A549 treated with Hydrocortisone at 1 μM for 4 hours (cell line): ENCODE results near the gene OR6C2. TPM values are rescaled to one million over a fixed set of nuclear protein-coding genes. Genes with fewer than 3 reads are reported as not detected.

Source experiments
- total RNA-seq: library from RNA; stranded (reverse); fragments of 200-300 nt; extraction: Qiagen RNA extraction; gene quantifications from 5 replicates; pipeline ENCODE4 v1.2.3, GENCODE V29; 2022

OR6C2 gene
- not detected in 5 replicates for total RNA-seq

GRCh38 chr12:55443776-55444175 lies at the start of gene OR6C2:
OR6C2 (plus strand) TSS chr12:55444076; CDS start chr12:55452214, 8,138 bp downstream.

GRCh38 chr12:55400229-55400628 lies 43.6 kb upstream of the OR6C2 start, which contains the start of gene OR6C65:
OR6C65 (plus strand) TSS chr12:55400529; CDS start chr12:55400529, 0 bp downstream.

GRCh38 chr12:55425954-55426353 lies 17.9 kb upstream of the OR6C2 start, which contains the start of gene OR6C76:
OR6C76 (plus strand) TSS chr12:55426254; CDS start chr12:55426254, 0 bp downstream.

GRCh38 chr12:55470088-55470829 lies 26.4 kb downstream of the OR6C2 start, which contains the start of gene OR6C70:
OR6C70 (minus strand) TSS chr12:55470138; CDS start chr12:55470138, 0 bp downstream.

GRCh38 chr12:55492078-55492477 lies 48.2 kb downstream of the OR6C2 start, which contains the start of gene OR6C68:
OR6C68 (plus strand) TSS chr12:55492378; CDS start chr12:55492378, 0 bp downstream.

Other genes with a start within 250 kb of the OR6C2 start
- not detected in 5 replicates for gene OR10A7, start 223.1 kb upstream of the OR6C2 start, total RNA-seq
- gene OR6C74, start 199.5 kb upstream of the OR6C2 start, total RNA-seq = not detected in 5 replicates
- gene OR6C6, start 147.5 kb upstream of the OR6C2 start, total RNA-seq = not detected in 5 replicates
- gene OR6C1, start 129.7 kb upstream of the OR6C2 start, total RNA-seq = not detected in 5 replicates
- not detected in 5 replicates for gene OR6C3, start 113.3 kb upstream of the OR6C2 start, total RNA-seq
- not detected in 5 replicates for gene OR6C75, start 81.1 kb upstream of the OR6C2 start, total RNA-seq
- not detected in 5 replicates for gene OR6C65, start 43.5 kb upstream of the OR6C2 start, total RNA-seq
- not detected in 5 replicates for gene OR6C76, start 17.8 kb upstream of the OR6C2 start, total RNA-seq
- gene OR6C70, start 26.1 kb downstream of the OR6C2 start, total RNA-seq = not detected in 5 replicates
- not detected in 5 replicates for gene OR6C68, start 48.3 kb downstream of the OR6C2 start, total RNA-seq
- not detected in 5 replicates for gene OR6C4, start 105.5 kb downstream of the OR6C2 start, total RNA-seq
- gene OR2AP1, start 128.4 kb downstream of the OR6C2 start, total RNA-seq = not detected in 5 replicates
- not detected in 5 replicates for gene OR10P1, start 192.8 kb downstream of the OR6C2 start, total RNA-seq